Muscle of leg (tissue), 11 donors: ENCODE results near the gene DYNC1I1. TPM values are rescaled to one million over a fixed set of nuclear protein-coding genes. Genes with fewer than 3 reads are reported as not detected.

Source experiments
- DNase-seq: peaks from one replicate; pipeline ENCODE4 v3.0.0; 2013
- H3K27ac ChIP-seq: one replicate; pipeline ENCODE4 v1.5.1; 2013; ENCODE audit warnings: mild to moderate bottlenecking, low read length, control low read depth
- H3K27me3 ChIP-seq: one replicate; pipeline ENCODE4 v1.6.1; 2013; ENCODE audit warnings: low read length; ENCODE audit not compliant: control insufficient read depth, insufficient read depth
- H3K36me3 ChIP-seq: one replicate; pipeline ENCODE4 v1.6.1; 2013; ENCODE audit warnings: low read length; ENCODE audit not compliant: control insufficient read depth, insufficient read depth
- H3K4me1 ChIP-seq: one replicate; pipeline ENCODE4 v1.6.1; 2013; ENCODE audit warnings: low read length; ENCODE audit not compliant: control insufficient read depth, insufficient read depth
- H3K4me3 ChIP-seq: one replicate; pipeline ENCODE4 v1.5.1; 2013; ENCODE audit warnings: low read length, control low read depth
- H3K9me3 ChIP-seq: replicated peaks from 2 replicates; pipeline ENCODE4 v1.6.1; 2013; ENCODE audit warnings: low read depth, low read length; ENCODE audit not compliant: control insufficient read depth
- WGBS: methylation state at CpG from one replicate; pipeline ENCODE4 v1.1.5; 2013; ENCODE audit warnings: missing lambda C conversion rate; ENCODE audit not compliant: insufficient coverage; 5-methylcytosine and 5-hydroxymethylcytosine counted together
- polyA plus RNA-seq, 8 donors: library from polyadenylated mRNA; unstranded; fragments of 120-200 nt; gene quantifications; one replicate each; pipeline versions ENCODE4 v1.2.1 to v1.2.3, GENCODE V29; 2013; ENCODE audit warnings: inconsistent platforms in 1 of 8, low replicate concordance in 1 of 8; ENCODE audit not compliant: insufficient read length in 8 of 8, insufficient read depth in 1 of 8
- total RNA-seq: library from RNA; stranded (reverse); fragments of 120-200 nt; gene quantifications from one replicate; pipeline ENCODE4 v1.2.4, GENCODE V29; 2013

The DYNC1I1 gene
- total and polyA plus RNA-seq, 9 donors, result 0.39 to 1.3 (median 1.0) TPM

- DNase-seq, result no peak
- no peak overlapping the region for H3K4me3 ChIP-seq
- no peaks in the 10 kb centered on the region for H3K27me3 ChIP-seq
- no peaks in the 10 kb centered on the region for H3K9me3 ChIP-seq
- H3K27ac ChIP-seq, result no peak overlapping the region
- no peaks in the 10 kb centered on the region for H3K4me1 ChIP-seq
- no peaks in the 10 kb centered on the region for H3K36me3 ChIP-seq
- WGBS, result no CpG with 5 or more reads among the region's 6 CpGs
Observed at GRCh38 chr7:95788258-95788657, 15.9 kb downstream of the DYNC1I1 start.

- DNase-seq, result no peak
- Histone ChIP-seq H3K36me3 (no peaks in the 10 kb centered on the region), H3K4me1 (no peaks in the 10 kb centered on the region), H3K9me3 (no peaks in the 10 kb centered on the region), H3K4me3 (no peak overlapping the region), H3K27me3 (no peaks in the 10 kb centered on the region), H3K27ac (no peak overlapping the region)
- WGBS, result 60% methylated on average over 1 of the region's 2 CpGs
Observed at GRCh38 chr7:95788884-95789283, 16.5 kb downstream of the DYNC1I1 start.

- Histone ChIP-seq H3K9me3 (no peaks in the 10 kb centered on the region), H3K27me3 (no peaks in the 10 kb centered on the region), H3K27ac (no peak overlapping the region), H3K4me3 (no peak overlapping the region), H3K4me1 (no peaks in the 10 kb centered on the region), H3K36me3 (no peaks in the 10 kb centered on the region)
- DNase-seq, result no peak
- 71% methylated on average over 3 of the region's 5 CpGs for WGBS
Observed at GRCh38 chr7:95793658-95794057, 21.3 kb downstream of the DYNC1I1 start.

- no peak for DNase-seq
- H3K27ac ChIP-seq, result no peak overlapping the region
- H3K4me1 ChIP-seq, result no peaks in the 10 kb centered on the region
- H3K36me3 ChIP-seq, result no peaks in the 10 kb centered on the region
- 40% methylated on average over 1 of the region's 3 CpGs for whole genome bisulfite sequencing
- no peak overlapping the region for H3K4me3 ChIP-seq
- no peaks in the 10 kb centered on the region for H3K9me3 ChIP-seq
- no peaks in the 10 kb centered on the region for H3K27me3 ChIP-seq
Observed at GRCh38 chr7:95794917-95795515, 22.7 kb downstream of the DYNC1I1 start.

- Histone ChIP-seq H3K9me3 (no peaks in the 10 kb centered on the region), H3K4me1 (no peaks in the 10 kb centered on the region), H3K27ac (no peak overlapping the region), H3K4me3 (no peak overlapping the region), H3K36me3 (no peaks in the 10 kb centered on the region), H3K27me3 (no peaks in the 10 kb centered on the region)
- no CpG with 5 or more reads among the region's 1 CpG for WGBS
- DNase-seq, result no peak
Observed at GRCh38 chr7:95796617-95797016, 24.3 kb downstream of the DYNC1I1 start.

GRCh38 chr7:95798401-95798930 lies 26.1 kb downstream of the DYNC1I1 start:
- Histone ChIP-seq H3K4me1 (no peaks in the 10 kb centered on the region), H3K36me3 (no peaks in the 10 kb centered on the region), H3K27ac (no peak overlapping the region), H3K4me3 (no peak overlapping the region), H3K9me3 (no peaks in the 10 kb centered on the region), H3K27me3 (no peaks in the 10 kb centered on the region)
- no CpG with 5 or more reads among the region's 4 CpGs for WGBS
- DNase-seq, result peak; percentile 26

- no peaks in the 10 kb centered on the region for H3K9me3 ChIP-seq
- WGBS, result no CpG with 5 or more reads among the region's 3 CpGs
- no peak for DNase-seq
- H3K36me3 ChIP-seq, result no peaks in the 10 kb centered on the region
- no peak overlapping the region for H3K27ac ChIP-seq
- H3K4me1 ChIP-seq, result no peaks in the 10 kb centered on the region
- H3K4me3 ChIP-seq, result no peak overlapping the region
- H3K27me3 ChIP-seq, result no peaks in the 10 kb centered on the region
Observed at GRCh38 chr7:95800787-95801186, 28.4 kb downstream of the DYNC1I1 start.

GRCh38 chr7:95802270-95802669 lies 29.9 kb downstream of the DYNC1I1 start:
- Histone ChIP-seq H3K27me3 (no peaks in the 10 kb centered on the region), H3K4me3 (no peak overlapping the region), H3K36me3 (no peaks in the 10 kb centered on the region), H3K4me1 (no peaks in the 10 kb centered on the region), H3K27ac (no peak overlapping the region), H3K9me3 (no peaks in the 10 kb centered on the region)
- 80% methylated on average over 2 of the region's 3 CpGs for WGBS
- DNase-seq, result no peak

- 56% methylated on average over 4 of the region's 4 CpGs for WGBS
- H3K4me1 ChIP-seq, result no peaks in the 10 kb centered on the region
- peak; percentile 7 for DNase-seq
Observed at GRCh38 chr7:95804052-95804451, 31.7 kb downstream of the DYNC1I1 start.

GRCh38 chr7:95805909-95806308 lies 33.6 kb downstream of the DYNC1I1 start:
- no CpG with 5 or more reads among the region's 1 CpG for WGBS
- Histone ChIP-seq H3K4me3 (no peak overlapping the region), H3K36me3 (no peaks in the 10 kb centered on the region), H3K9me3 (no peaks in the 10 kb centered on the region), H3K27ac (no peak overlapping the region), H3K4me1 (no peaks in the 10 kb centered on the region), H3K27me3 (no peaks in the 10 kb centered on the region)
- DNase-seq, result no peak

More at GRCh38 chr7:95804052-95804451, 31.7 kb downstream of the DYNC1I1 start:
- H3K4me3 ChIP-seq, result no peak overlapping the region
- no peaks in the 10 kb centered on the region for H3K9me3 ChIP-seq
- no peak overlapping the region for H3K27ac ChIP-seq
- H3K27me3 ChIP-seq, result no peaks in the 10 kb centered on the region
- H3K36me3 ChIP-seq, result no peaks in the 10 kb centered on the region

- Histone ChIP-seq H3K27ac (no peak overlapping the region), H3K36me3 (no peaks in the 10 kb centered on the region), H3K4me1 (peaks cover 3% of the 10 kb centered on the region), H3K4me3 (no peak overlapping the region), H3K9me3 (no peaks in the 10 kb centered on the region), H3K27me3 (no peaks in the 10 kb centered on the region)
- no peak for DNase-seq
- WGBS, result no CpG with 5 or more reads among the region's 2 CpGs
Observed at GRCh38 chr7:95808396-95808795, 36.0 kb downstream of the DYNC1I1 start.
